ENCODE measurements around the gene FBP1. TPM values are rescaled to one million over a fixed set of nuclear protein-coding genes. Genes with fewer than 3 reads are reported as not detected.

The FBP1 gene
- polyA plus RNA-seq, 1 experiment = not detected

DNA sequence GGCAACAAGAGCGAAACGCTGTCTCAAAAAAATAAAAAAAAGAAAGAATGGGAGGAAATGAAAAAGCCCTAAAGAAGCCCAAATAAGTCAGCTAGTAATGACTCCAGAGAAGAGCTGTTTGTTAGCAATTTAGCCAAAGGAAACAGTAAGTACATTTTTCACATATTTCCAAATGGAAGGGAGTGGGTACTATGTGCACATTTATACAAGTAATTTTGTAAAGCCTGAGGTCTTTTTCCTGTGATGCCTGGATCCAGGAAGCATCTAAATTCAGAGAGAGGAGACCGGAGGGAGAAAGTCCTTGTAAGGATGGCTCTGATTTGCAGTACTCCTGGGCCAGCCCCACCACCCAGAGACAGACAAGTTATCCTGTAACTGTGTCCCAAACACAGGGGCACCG, 14.7 kb downstream of the FBP1 start:
- Histone ChIP-seq H3K9me3 (ENCODE audit: control insufficient read depth, insufficient read depth, low read length) (no peaks in the 10 kb centered on the region; the same call in 1 of the 2 replicates), H3K27me3 (ENCODE audit: control insufficient read depth, insufficient read depth, low read length) (peaks cover 10% of the 10 kb centered on the region), H3K27ac (ENCODE audit: low read depth, low read length) (no peak overlapping the region), H3K4me3 (ENCODE audit: low read depth, low read length) (no peak overlapping the region)
- POLR2A ChIA-PET = no interaction called here
- no peak for DNase-seq (ENCODE audit: low read depth, low spot score)
- TF ChIP-seq, protein P1, sequence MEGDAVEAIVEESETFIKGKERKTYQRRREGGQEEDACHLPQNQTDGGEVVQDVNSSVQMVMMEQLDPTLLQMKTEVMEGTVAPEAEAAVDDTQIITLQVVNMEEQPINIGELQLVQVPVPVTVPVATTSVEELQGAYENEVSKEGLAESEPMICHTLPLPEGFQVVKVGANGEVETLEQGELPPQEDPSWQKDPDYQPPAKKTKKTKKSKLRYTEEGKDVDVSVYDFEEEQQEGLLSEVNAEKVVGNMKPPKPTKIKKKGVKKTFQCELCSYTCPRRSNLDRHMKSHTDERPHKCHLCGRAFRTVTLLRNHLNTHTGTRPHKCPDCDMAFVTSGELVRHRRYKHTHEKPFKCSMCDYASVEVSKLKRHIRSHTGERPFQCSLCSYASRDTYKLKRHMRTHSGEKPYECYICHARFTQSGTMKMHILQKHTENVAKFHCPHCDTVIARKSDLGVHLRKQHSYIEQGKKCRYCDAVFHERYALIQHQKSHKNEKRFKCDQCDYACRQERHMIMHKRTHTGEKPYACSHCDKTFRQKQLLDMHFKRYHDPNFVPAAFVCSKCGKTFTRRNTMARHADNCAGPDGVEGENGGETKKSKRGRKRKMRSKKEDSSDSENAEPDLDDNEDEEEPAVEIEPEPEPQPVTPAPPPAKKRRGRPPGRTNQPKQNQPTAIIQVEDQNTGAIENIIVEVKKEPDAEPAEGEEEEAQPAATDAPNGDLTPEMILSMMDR (IDR thresholded peaks at IDR 0.05; ENCODE audit: low read depth, low read length) = no peak
- CTCF ChIA-PET = no interaction called here

DNA sequence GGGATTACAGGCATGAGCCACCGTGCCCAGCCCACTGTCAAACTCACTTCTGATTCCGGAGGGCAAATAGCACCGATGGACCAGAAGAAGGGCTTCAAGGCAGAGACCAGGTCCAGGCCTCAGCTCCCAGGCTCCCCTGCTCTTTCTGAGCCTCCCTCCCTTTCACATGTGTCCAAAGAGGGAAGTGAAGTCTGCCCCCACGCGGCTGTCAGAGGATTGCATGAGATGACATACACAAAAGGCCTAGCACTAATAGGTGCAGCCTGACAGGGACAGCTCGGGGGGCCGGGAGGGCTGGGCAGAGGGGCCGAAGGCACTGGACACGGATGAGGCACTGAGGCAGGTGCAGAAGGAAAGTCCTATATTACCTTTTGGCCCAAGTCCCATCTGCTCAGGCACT, 16.1 kb downstream of the FBP1 start:
- ChIA-PET CTCF (no interaction called here), POLR2A (no interaction called here)
- no peak for DNase-seq (ENCODE audit: low read depth, low spot score)
- peaks cover 10% of the 10 kb centered on the region for H3K27me3 ChIP-seq (ENCODE audit: control insufficient read depth, insufficient read depth, low read length)
- no peaks in the 10 kb centered on the region; the same call in 1 of the 2 replicates for H3K9me3 ChIP-seq (ENCODE audit: control insufficient read depth, insufficient read depth, low read length)
- TF ChIP-seq, protein P1 (IDR thresholded peaks at IDR 0.05; ENCODE audit: low read depth, low read length) = peak; percentile 7; the same call in 1 of the 2 replicates
- no peak overlapping the region for H3K4me3 ChIP-seq (ENCODE audit: low read depth, low read length)
- no peak overlapping the region for H3K27ac ChIP-seq (ENCODE audit: low read depth, low read length)

DNA sequence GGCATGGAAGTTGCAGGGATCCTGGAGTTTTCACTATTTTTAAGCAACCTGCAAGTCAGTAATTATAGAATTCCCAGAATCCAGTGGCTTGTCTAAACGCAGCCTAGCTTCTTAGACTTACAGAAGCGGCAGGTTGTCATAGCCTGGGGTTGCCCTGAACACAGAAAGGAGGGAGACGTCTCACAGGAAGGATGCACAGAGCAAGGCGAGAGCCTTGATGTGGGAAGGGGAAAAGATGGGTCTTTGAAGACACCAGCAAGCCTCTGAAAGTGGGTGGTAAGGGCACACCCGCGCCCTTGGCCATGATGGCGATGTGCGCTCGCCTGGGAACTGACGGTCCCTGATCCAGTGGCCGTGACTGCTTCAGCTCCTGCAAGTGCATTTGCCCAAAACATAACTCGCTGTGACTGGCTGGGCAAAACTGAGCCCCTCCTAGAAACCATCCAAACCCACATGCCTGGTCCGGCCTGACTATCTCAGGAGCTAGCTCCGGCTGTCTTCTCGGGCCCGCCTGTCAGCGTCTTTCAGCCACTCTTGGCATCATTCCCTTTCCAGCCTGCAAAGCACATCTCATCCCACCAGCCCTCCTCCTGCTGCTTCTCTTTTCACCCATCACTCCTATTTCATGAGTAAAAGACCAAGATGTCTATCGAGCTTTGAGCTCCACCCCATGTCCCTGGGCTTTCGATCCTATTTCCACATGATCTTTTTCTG, 17.1 kb downstream of the FBP1 start:
- Histone ChIP-seq H3K4me3 (ENCODE audit: low read depth, low read length) (no peak overlapping the region), H3K27ac (ENCODE audit: low read depth, low read length) (no peak overlapping the region), H3K9me3 (ENCODE audit: control insufficient read depth, insufficient read depth, low read length) (no peaks in the 10 kb centered on the region; the same call in 1 of the 2 replicates), H3K27me3 (ENCODE audit: control insufficient read depth, insufficient read depth, low read length) (peaks cover 10% of the 10 kb centered on the region)
- no peak for DNase-seq (ENCODE audit: low read depth, low spot score)
- TF ChIP-seq, protein P1 (IDR thresholded peaks at IDR 0.05; ENCODE audit: low read depth, low read length) = no peak
- CTCF ChIA-PET = no interaction called here
- POLR2A ChIA-PET = no interaction called here

DNA sequence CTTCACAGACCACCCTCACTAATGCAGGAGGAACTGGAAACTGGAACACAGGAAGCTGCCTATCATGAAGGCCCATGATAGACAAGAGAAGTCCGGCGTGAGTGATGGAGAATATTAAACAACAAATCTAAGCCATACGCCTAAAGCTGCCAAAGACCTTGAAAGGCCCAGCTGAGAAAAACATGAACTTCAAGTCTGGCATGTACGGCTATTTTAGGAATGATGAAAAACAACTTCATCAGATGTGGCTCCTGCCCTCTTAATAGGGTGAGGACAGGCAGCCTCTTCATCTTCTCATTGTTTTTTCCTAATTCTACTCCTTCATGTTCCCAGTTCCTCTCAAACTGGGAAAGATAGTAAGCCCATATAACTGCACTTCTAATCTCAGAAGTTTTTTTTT, 20.3 kb downstream of the FBP1 start:
- Histone ChIP-seq H3K4me3 (ENCODE audit: low read depth, low read length) (no peak overlapping the region), H3K27me3 (ENCODE audit: control insufficient read depth, insufficient read depth, low read length) (peaks cover 12% of the 10 kb centered on the region), H3K27ac (ENCODE audit: low read depth, low read length) (no peak overlapping the region), H3K9me3 (ENCODE audit: control insufficient read depth, insufficient read depth, low read length) (no peaks in the 10 kb centered on the region; the same call in 1 of the 2 replicates)
- ChIA-PET CTCF (no interaction called here), POLR2A (no interaction called here)
- DNase-seq (ENCODE audit: low read depth, low spot score) = no peak
- TF ChIP-seq, protein P1 (IDR thresholded peaks at IDR 0.05; ENCODE audit: low read depth, low read length) = no peak

DNA sequence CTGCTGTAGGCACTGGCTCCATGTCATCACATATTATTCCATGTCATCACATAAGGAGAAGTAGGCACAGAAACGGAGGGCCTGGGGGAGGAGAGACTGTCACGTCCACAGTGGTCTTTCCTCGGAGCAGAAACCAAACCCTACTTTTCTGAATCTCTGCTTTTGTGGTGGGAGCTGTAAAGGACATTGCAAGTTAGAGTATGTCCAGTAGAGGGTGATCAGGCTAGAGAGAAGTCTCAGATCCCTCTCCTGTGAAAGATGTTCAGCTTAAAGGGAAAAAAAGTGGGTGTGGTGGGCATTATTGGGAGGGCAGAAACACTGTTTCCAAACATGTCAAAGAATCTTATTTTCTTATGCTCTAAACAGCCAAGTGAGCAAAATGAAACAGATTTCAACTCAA, 26.3 kb downstream of the FBP1 start:
- H3K27me3 ChIP-seq (ENCODE audit: control insufficient read depth, insufficient read depth, low read length) = peaks cover 29% of the 10 kb centered on the region
- CTCF ChIA-PET = interaction anchor here (0.6 kb wide), 1 partner anchor 56 kb away, joined by 3 read pairs; no protein-coding TSS in a partner anchor

More for the DNA sequence above, 26.3 kb downstream of the FBP1 start:
- TF ChIP-seq, protein P1 (IDR thresholded peaks at IDR 0.05; ENCODE audit: low read depth, low read length) = no peak
- Histone ChIP-seq H3K4me3 (ENCODE audit: low read depth, low read length) (no peak overlapping the region), H3K27ac (ENCODE audit: low read depth, low read length) (no peak overlapping the region), H3K9me3 (ENCODE audit: control insufficient read depth, insufficient read depth, low read length) (no peaks in the 10 kb centered on the region)
- POLR2A ChIA-PET = no interaction called here
- no peak for DNase-seq (ENCODE audit: low read depth, low spot score)
